Measurements from ENCODE around the gene IRS1. TPM values are rescaled to one million over a fixed set of nuclear protein-coding genes. Genes with fewer than 3 reads are reported as not detected.

IRS1 gene
- total RNA-seq, 1 experiment from 2014 or later, result 15.0 TPM

DNA sequence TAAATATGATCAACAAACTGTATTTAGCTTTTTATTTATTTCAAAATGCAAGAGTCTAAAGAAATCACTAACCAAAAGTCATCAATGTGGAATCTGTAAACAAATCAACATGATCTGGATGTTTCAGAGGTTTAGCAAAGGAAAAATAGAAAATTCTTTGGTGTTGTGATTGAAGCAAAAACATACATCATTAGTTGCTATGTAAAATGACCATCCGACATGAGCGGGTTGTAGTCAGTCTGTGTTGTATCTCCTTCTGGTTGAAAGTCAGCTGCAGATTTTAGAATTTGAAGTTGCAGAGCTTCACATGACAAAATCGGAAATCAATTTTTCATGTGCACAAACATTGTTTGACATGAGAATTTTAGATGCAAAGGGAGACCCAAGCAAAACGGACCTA, 63.2 kb downstream of the IRS1 start:
- Histone ChIP-seq H3K79me1 (ENCODE audit: insufficient read depth, low read depth, low read length, poor library complexity, severe bottlenecking) (peaks cover 5% of the 10 kb centered on the region), H2AFZ (ENCODE audit: low read length) (no peak overlapping the region), H4K5ac (ENCODE audit: insufficient read length, low read depth, low read length) (no peak overlapping the region), H3K27me3 (ENCODE audit: insufficient read depth, low read length) (no peaks in the 10 kb centered on the region), H3K27ac (ENCODE audit: insufficient read length, low read depth, low read length) (no peak overlapping the region), H2BK12ac (ENCODE audit: insufficient read length, low read depth, low read length) (no peak overlapping the region), H3K4ac (ENCODE audit: low read depth, low read length) (no peak overlapping the region), H3K4me1 (ENCODE audit: insufficient read depth, low read length) (peaks cover 8% of the 10 kb centered on the region), H3K14ac (ENCODE audit: insufficient read depth, low read length) (no peak overlapping the region), H2BK20ac (ENCODE audit: low read depth, low read length, poor library complexity, severe bottlenecking) (no peak overlapping the region), H4K20me1 (ENCODE audit: control insufficient read depth, insufficient read depth, insufficient read length) (no peaks in the 10 kb centered on the region), H3T11ph (ENCODE audit: low read length) (no peak overlapping the region), H3K79me2 (ENCODE audit: insufficient read depth, low read length) (no peaks in the 10 kb centered on the region), H2BK5ac (ENCODE audit: insufficient read length, low read length) (no peak overlapping the region), H3K23ac (ENCODE audit: insufficient read length, low read depth, low read length) (no peak overlapping the region), H2AK5ac (ENCODE audit: insufficient read length, low read length) (no peak overlapping the region), H3K4me2 (ENCODE audit: insufficient read depth, insufficient read length, low read length) (no peak overlapping the region), H3K9ac (ENCODE audit: extremely low read depth, insufficient read length, low read length) (no peak overlapping the region), H4K8ac (replicated peaks; ENCODE audit: insufficient read length, low read depth, low read length) (no peak overlapping the region), H2BK15ac (ENCODE audit: low read depth, low read length) (no peak overlapping the region), H3K9me3 (ENCODE audit: control insufficient read depth, low read depth, low read length) (no peaks in the 10 kb centered on the region), H4K91ac (ENCODE audit: insufficient read length, low read depth, low read length) (no peak overlapping the region), H2BK120ac (ENCODE audit: low read depth, low read length, poor library complexity, severe bottlenecking) (no peak overlapping the region), H3K18ac (ENCODE audit: insufficient read length, low read depth, low read length) (no peak overlapping the region), H3K56ac (ENCODE audit: insufficient read length, low read depth, low read length) (no peak overlapping the region), H3K23me2 (ENCODE audit: insufficient read length, low read depth, low read length, poor library complexity, severe bottlenecking) (no peaks in the 10 kb centered on the region)
- no peak overlapping the region for H3K4me3 Mint-ChIP-seq
- DNase-seq, result no peak
- no peaks in the 10 kb centered on the region for H3K9me3 Mint-ChIP-seq
- TF ChIP-seq, protein P1, sequence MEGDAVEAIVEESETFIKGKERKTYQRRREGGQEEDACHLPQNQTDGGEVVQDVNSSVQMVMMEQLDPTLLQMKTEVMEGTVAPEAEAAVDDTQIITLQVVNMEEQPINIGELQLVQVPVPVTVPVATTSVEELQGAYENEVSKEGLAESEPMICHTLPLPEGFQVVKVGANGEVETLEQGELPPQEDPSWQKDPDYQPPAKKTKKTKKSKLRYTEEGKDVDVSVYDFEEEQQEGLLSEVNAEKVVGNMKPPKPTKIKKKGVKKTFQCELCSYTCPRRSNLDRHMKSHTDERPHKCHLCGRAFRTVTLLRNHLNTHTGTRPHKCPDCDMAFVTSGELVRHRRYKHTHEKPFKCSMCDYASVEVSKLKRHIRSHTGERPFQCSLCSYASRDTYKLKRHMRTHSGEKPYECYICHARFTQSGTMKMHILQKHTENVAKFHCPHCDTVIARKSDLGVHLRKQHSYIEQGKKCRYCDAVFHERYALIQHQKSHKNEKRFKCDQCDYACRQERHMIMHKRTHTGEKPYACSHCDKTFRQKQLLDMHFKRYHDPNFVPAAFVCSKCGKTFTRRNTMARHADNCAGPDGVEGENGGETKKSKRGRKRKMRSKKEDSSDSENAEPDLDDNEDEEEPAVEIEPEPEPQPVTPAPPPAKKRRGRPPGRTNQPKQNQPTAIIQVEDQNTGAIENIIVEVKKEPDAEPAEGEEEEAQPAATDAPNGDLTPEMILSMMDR (conservative IDR thresholded peaks at IDR 0.05), result no peak
- H3K4me1 Mint-ChIP-seq, result peaks cover 16 to 17% of the 10 kb centered on the region in 2 experiments; a peak in 3 of 4 replicates
- H3K36me3 Mint-ChIP-seq (ENCODE audit: insufficient read depth in 1 of 3, low read depth in 3 of 3), result peaks cover 0 to 7% (median 5%) of the 10 kb centered on the region in 3 experiments; a peak in 4 of 7 replicates
- no CpG with 5 or more reads among the region's 4 CpGs for WGBS (ENCODE audit: extremely low coverage, insufficient read length, low lambda C conversion rate)
- no peak overlapping the region for H3K27ac Mint-ChIP-seq
- H3K27me3 Mint-ChIP-seq (ENCODE audit: low read depth), result no peaks in the 10 kb centered on the region

Measured in H9 (cell line).